ENCODE measurements around the gene AARS2.

- TF ChIP-seq CTCF (IDR thresholded peaks at IDR 0.05) (no peak), EP300 (IDR thresholded peaks at IDR 0.05) (no peak), POLR2A (IDR thresholded peaks at IDR 0.05; ENCODE audit: low read depth) (no peak), POLR2AphosphoS5 (IDR thresholded peaks at IDR 0.05) (no peak)
These were observed 46.8 kb upstream of the AARS2 start for GRCh38 chr6:44359973-44360372.
